Thyroid gland (tissue), 4 donors: ENCODE results near the gene FLAD1.

ENCODE experiments used
- CTCF ChIP-seq, 6 experiments: fragments of 200-600 bp in 3 of 6; fragments of 450-650 bp in 3 of 6; sonication (generic) in 3 of 6; IDR thresholded peaks; one replicate each; pipeline ENCODE4 v1.5.1; 2016 to 2019; ENCODE audit warnings: antibody characterized with exemption in 6 of 6, mild to moderate bottlenecking in 2 of 6, inconsistent platforms in 1 of 6, moderate library complexity in 1 of 6
- POLR2A ChIP-seq, 2 donors: fragments of 450-650 bp; IDR thresholded peaks; one replicate each; pipeline ENCODE4 v1.6.1; 2017; ENCODE audit warnings: antibody characterized with exemption in 2 of 2, mild to moderate bottlenecking in 2 of 2, moderate library complexity in 1 of 2

- TF ChIP-seq CTCF (IDR thresholded peaks at IDR 0.05) (no peak), POLR2A (IDR thresholded peaks at IDR 0.05) (no peak)
These were observed 11.4 kb downstream of the FLAD1 start for GRCh38 chr1:154994591-154994990.
